Smooth muscle cell of the brain vasculature (primary cell): ENCODE measurements around the gene CDKL5.

Experiments
- DNase-seq: peaks from one replicate; pipeline ENCODE4 v3.0.0-alpha.2; 2012; ENCODE audit warnings: low read depth, low spot score

The CDKL5 gene

DNA sequence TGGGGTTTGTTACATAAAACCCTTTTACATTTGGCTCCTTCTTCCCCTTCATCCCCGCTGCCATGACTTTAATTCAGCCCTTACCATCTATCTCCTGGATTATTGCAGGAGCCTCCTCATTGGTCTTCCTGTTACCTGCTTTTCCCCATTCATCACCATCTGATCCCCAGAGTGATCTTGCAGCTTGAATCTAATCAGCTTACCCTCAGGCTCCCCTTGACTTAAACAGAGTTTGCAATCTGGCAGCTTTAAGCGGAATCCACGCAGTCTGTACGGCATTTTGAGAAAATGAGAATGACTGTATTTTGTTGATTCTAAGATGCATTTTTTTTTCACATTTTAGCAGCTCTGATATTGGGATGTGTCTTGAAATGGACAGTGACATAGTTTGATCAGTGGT is 267.1 kb downstream of the CDKL5 start:
- no peak for DNase-seq

DNA sequence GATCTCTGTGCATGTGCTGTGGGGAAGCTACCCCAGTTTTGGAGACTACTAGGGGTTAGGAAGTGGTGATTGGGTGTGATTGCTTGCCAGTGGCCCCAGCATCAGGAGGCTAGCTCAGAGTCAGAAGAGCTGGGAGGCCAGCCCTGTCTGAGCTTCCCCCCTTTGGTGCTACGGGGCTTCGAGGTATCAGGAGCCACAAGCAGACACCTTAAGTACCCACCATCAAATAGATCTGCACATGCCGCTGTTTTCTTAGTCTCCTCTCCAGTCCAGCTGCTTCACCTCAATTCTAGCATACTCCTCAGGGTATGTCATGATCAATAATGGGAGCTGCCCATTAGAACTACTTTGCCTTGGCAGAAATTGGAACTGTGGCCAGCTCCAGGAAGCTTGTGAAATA is 271.2 kb downstream of the CDKL5 start:
- no peak for DNase-seq

DNA sequence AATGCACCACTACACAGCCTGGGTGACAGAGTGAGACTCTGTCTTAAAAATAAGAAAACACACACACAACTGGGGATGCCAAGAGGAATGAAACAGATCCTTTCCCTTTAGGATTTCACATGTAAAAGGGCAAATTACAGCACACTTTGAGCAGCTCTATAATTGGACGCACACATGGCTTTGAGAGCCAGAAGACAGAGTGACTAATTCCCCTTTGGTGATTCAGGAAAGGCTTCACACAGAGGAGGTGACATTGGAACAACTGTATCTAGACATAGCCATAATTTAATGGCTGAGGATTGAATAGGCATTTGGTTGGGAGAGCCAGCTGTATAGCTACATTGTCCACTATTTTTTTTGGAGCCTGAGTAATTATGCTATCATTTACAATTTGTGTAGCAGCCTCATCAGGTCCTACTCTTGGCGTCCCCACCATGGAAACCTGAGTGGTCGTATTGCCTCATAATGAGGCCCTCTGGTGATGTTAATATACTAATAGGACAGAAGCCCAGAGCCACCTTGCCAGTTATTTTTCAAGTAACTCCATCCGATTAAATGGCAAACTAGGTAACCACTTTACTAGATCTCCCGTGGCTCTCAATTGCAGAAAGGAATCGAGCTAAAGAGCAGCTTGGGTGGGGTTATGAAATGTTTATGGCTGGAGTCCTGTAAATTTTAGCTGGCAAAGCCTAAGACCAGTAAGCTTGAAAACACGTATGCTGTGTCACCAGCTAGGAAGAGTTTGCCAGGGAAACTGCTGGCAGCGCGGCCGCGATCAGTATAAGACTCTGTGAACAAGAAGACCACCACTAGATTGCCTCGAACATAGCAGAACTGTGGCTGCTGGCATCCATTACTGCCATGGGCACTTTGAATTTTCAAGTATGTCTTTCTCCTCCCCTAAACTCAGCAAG is 273.6 kb downstream of the CDKL5 start:
- DNase-seq = no peak

DNA sequence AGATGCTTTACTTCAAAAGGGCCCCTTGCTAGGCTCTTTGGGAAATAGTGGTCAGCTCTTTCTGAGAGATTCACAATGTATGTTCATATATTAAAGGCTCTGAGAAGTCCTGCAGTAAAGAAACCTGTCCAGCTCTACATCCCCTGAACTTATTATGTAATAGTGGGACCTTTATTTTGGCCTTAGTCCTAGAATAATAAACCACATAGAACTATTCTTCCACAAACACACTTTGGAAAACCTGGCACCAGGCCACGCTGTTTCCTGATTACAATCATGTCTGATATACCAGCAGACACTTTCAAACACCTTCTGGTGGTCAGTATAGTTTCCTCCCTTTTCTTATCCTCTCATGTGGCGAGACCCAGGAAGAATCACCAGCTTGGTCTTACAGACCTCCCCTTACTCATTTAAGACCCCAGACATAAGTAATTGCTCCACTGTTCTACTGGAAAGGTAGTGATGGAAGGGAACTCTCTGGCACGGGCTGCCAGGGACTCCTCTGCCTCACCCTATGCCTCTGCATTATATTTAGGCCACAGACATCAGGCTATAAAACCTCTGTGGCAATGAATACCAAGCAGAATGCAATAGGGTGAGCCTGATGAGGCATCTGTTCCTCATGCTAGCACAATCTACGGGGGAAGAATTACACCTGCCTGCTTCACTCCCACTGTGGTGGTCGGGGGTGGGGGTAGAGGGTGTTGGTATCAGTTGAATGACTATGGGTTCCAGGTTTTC is 276.4 kb downstream of the CDKL5 start:
- no peak for DNase-seq

DNA sequence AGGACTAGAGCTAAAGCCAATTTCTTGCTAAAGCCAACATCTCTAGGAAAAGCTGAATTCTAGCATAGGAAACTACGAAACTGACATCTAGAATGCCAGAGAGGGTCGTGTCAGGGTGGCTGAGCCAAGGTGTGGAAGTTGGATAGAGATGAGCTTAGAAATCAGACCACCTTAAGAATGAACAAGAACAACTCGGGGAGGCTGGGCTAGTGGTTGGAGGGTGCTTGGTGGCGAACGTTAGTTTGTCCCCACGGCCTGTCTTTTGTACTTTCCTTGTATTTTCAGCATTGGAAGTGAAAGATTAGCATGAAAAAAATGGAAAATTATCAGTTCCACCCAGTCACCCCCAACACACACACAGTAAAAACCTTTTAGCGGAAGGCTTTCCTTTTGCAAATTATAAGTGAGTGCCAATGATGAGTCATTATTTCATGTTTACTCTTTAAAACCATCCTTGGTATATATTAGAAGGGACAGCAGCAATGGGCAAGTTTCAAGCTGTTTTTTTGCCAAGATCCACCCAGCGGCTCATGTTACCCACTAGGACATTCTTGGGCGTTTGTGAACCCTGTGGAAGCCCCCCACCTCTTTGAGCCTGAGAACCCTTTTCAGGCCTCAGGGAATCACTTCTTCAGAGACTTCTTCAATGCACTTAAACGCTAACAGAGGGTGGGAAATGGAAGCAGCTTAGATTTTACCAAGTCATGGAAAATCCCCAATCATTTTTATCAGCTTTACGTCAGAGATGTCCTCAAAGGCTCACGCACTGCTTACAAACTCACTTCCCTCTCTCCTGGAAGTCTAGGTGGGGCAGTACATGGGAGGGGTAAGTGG is 277.2 kb downstream of the CDKL5 start:
- DNase-seq = no peak
